OCI-LY7 (cell line): Measurements from ENCODE around the gene HINT1.

ENCODE experiments used
- CTCF ChIP-seq: fragments of 200-600 bp; sonication (generic); conservative IDR thresholded peaks from 2 replicates; pipeline ENCODE4 v1.5.1; 2014; ENCODE audit warnings: mild to moderate bottlenecking, antibody characterized with exemption, low read length, moderate library complexity, mixed read lengths
- EZH2phosphoT487 ChIP-seq: fragments of 200-600 bp; sonication (generic); IDR thresholded peaks from 2 replicates; pipeline ENCODE4 v1.6.1; 2018; ENCODE audit warnings: low read depth, borderline replicate concordance, mild to moderate bottlenecking, mixed run types, antibody characterized with exemption, low read length, moderate library complexity, mixed read lengths

- TF ChIP-seq CTCF (no peak), EZH2phosphoT487 (no peak)
These were observed 28.1 kb upstream of the HINT1 start for GRCh38 chr5:131193106-131193505.
